GM21528 (cell line): ENCODE results near the gene CD19.
"Not testable (repeated sequence)": the region's sequence is repeated elsewhere in the genome, so short reads cannot be mapped to it uniquely, and the experiment has no call there.

Source experiments
- ATAC-seq: cut with Tn5 transposase; IDR thresholded peaks from one replicate; pipeline ENCODE4 v1.9.1; 2021; ENCODE audit warnings: mild to moderate bottlenecking, moderate library complexity; ENCODE audit not compliant: unreplicated experiment, low FRiP score

The CD19 gene

DNA sequence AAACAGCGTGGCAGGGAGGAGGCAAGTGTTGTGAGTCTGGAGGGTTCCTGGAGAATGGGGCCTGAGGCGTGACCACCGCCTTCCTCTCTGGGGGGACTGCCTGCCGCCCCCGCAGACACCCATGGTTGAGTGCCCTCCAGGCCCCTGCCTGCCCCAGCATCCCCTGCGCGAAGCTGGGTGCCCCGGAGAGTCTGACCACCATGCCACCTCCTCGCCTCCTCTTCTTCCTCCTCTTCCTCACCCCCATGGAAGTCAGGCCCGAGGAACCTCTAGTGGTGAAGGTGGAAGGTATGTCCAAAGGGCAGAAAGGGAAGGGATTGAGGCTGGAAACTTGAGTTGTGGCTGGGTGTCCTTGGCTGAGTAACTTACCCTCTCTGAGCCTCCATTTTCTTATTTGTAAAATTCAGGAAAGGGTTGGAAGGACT, at the start of gene CD19:
Gene CD19 (plus strand): TSS at position 171 of the 425 bp plus-strand sequence. CDS start 30 bp downstream, at position 201.
- ATAC-seq, result no peak

DNA sequence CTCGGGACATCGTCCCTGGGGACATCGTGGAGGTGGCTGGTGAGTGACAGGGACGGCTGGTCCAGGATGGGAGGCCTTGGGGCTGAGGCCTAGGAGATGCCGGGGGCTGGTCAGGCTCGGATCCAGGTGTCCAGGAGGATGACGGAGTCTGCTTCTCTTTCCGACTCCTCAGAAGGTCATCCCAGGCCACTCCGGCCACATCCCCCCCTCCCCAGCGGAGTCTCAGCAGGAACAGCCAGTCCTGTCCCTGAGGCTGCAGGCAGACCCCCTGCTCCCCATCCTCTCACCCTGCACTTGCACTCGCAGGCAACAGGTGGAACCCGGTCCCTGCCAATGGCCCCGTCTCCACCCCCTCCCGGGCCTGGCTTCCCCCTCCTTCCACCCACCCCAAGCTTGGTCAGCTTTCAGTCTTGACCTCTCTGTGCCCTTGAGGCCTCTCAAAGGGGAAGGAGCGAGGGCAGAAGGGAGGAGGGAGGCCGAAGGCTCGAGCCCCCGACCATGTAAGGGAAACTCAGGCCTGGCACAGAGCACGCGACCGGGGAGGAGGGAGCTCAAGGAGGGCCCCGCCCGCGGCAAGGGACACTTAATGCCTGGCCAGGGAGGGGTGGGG, 49.1 kb upstream of the CD19 start:
- ATAC-seq, result no peak

DNA sequence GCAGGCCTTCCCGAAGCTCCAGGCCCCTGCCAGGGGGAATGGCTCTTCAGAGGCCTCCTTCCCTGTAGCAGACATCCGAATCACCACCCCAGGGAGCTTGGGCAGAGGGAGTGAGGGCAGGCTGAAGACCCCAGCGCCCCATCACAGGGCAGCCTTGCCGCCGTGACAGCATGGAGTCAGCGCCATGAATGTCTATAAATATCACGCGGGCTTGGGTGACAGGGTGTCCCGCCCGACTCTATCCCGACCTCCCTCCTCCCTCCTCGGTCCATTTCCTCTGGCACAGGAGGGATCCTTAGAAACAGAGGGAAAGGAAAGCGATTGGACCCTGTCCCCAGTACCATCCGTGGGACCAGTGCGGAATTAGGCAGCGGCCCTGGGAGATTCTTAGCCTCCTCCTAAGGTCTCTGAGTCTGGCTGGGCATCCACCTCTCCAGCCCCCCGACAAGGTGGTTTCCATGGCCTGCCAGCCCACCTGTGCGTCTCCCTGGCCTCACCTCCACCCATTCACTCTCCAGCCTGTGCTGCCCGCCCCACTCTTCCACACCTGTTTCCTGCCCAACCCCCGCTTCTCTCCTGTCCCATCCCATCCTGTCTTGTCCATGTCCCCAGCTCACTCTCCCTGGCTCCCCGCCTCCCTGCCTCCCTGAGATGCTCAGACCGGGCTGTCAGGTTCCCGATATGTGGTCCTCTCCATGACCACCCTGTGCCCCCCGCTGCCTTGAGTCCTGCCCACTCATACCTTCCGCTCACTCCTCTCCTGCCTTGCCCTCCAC, 48.4 kb upstream of the CD19 start:
- ATAC-seq, result no peak

DNA sequence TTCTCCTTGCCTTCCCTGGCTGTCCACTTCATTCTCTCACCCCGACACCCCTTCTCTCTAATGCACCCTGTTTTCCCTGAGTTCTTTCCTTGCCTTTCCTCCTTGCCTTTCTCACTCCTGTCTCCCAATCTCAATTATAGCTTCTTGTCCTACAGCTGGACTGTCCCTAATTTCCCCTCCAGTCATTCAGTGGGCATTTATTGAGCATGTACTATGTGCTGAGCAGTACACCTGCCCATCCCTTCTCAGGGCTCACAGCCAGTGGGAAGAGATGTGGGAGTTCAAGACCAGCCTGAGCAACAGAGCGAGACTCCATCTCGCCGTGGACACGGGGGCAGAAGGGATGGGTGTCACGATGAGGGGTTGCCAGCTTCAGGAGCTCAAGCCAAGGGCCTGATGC, 47.7 kb upstream of the CD19 start:
- no peak for ATAC-seq

DNA sequence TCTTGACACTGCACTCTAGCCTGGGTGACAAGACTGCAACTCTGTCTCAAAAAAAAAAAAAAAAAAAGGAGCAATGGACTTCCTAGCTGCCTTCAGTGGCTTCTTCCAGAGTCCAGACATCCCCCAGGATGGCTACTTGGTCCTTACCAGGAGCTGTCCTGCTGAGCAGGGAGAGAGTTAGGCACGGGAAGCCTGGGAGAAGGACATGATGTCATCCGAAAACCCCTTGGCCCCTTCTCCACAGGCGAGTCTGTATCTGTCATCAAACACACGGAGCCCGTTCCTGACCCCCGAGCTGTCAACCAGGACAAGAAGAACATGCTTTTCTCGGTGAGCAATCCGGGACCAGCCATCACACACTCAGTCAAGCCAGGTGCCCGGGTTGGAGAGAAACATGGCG, 44.8 kb upstream of the CD19 start:
- ATAC-seq, result no peak

DNA sequence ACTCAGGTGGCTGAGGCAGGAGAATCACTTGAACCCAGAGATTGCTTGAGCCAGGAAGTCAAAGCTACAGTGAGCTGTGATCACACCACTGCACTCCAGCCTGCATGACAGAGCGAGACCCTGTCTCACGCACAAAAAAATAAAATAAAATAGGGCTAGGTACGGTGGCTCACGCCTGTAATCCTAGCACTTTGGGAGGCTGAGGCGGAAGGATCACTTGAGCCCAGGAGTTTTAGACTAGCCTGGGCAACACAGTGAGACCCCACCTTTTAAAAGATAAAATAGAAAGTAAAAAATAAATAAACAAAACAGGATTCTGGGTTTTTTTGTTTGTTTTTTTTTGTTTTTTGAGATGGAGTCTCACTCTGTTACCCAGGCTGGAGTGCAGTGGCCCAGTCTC, 41.4 kb upstream of the CD19 start:
- ATAC-seq, result not testable (repeated sequence)

DNA sequence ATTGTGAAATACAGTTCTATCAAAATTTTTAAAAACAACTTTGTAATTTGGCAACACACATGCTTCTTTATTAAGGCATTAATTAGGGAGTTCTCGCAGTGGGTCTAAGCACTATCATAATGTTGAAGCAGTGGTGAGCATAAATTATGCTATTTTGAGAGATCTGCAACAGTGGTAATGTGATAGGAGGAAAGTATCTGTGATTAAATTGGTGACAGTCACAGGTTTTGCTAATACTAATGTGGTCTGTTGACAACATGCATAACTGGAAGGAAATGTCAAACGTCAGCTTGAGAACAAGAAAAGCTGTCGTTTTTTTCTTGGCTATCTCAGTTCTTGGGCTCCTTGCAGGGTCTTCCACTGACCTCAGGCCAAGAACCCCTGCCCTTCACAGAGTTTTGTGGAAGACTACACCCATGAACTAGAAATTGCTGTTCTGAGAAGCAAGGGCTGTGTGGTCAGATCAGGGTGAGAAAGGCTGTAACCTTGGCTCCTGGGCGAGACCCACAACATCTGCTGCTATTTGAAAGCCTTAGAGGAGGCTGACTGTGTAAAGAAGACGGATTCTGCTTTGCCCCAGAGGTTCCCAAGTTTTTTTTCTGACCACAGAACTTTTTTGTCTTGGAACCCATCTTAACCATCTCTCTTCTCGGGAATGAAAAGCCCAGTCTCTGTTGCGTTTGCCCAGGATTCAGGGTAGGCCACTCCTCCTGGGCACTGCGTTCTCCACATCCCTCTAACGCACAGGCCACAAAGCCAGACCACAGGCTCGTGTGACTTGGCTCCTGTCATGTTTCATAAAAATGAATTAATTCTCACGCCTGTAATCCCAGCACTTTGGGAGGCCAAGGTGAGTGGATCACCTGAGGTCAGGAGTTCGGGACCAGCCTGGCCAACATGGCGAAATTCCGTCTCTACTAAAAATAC, 39.5 kb upstream of the CD19 start:
- no peak for ATAC-seq

DNA sequence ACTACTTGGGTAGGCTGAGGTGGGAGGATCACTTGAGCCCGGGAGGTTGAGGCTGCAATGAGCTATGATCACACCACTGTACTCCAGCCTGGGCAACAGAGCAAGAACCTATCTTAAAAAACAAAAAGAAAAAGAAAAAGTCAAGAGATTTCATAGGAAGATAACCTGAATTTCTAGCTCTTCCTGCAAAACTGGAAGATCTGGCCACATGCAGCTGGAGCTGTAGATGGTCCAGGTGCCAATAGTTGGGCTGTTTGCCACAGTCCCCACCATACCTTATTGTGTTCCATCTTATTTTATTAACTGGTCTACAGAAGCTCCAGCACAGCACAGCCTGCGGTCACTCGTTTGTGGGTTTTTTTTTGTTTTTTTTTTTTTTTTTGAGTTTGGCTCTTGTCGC, 38.5 kb upstream of the CD19 start:
- no peak for ATAC-seq

DNA sequence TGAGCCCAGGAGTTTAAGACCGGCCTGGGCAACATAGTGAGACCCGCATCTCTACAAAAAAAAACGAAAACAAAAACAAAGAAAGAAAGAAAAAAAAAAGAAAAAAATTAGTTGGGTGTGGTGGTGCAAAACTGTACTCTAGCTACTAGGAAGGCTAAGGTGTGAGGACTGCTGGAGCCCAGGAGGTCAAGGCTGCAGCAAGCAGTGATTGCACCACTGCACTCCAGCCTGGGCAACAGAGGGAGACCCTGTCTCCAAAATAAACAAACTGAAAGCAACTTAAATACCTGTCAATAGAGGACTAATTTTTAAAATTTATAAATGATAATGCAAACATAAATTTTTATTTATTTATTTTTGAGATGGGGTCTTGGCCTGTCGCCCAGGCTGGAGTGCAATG, 36.2 kb upstream of the CD19 start:
- no peak for ATAC-seq

DNA sequence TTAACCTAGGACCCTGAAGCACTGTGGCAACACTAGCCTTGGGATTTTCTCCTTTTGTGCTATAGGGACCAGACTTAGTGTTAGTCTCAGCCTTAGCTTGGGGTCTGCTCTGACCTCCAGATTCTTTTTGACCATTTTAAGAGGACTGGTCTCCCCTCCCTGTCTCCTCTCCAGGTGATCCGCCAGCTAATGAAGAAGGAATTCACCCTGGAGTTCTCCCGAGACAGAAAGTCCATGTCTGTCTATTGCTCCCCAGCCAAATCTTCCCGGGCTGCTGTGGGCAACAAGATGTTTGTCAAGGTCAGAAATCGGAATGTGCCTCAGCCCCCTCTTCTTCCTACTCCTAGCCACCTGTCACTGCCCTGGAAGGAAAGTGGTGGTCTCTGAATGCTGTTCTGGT, 33.9 kb upstream of the CD19 start:
- ATAC-seq, result no peak

DNA sequence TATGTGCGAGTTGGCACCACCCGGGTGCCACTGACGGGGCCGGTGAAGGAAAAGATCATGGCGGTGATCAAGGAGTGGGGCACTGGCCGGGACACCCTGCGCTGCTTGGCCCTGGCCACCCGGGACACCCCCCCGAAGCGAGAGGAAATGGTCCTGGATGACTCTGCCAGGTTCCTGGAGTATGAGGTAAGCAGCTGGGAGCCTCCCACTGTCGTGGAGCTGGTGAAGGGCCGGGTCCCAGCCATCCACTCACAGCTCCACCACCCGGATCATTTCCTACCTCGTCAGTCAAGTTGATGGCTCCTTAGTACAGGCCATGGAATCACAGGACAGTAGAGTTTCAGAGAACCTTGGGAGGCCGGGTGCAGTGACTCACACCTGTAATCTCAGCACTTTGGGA, 33.5 kb upstream of the CD19 start:
- no peak for ATAC-seq

DNA sequence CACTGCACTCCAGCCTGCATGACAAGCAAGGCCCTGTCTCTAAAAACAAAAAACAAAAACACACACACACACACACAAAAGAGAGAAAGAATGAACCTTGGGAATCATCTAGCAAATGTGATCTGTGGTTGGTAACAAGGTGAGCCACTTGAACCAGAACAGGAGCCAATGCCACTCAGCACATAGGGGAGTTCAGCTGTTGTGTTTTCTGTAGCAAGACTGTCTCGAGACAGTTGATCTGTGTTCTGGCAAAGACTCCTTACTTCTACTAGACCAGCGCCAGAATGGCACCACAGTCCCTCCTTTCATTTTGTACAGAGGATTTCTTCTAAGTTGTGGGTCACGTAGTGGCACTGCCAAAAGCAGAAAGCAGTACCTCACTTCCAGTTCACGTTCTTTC, 32.8 kb upstream of the CD19 start:
- ATAC-seq, result no peak

DNA sequence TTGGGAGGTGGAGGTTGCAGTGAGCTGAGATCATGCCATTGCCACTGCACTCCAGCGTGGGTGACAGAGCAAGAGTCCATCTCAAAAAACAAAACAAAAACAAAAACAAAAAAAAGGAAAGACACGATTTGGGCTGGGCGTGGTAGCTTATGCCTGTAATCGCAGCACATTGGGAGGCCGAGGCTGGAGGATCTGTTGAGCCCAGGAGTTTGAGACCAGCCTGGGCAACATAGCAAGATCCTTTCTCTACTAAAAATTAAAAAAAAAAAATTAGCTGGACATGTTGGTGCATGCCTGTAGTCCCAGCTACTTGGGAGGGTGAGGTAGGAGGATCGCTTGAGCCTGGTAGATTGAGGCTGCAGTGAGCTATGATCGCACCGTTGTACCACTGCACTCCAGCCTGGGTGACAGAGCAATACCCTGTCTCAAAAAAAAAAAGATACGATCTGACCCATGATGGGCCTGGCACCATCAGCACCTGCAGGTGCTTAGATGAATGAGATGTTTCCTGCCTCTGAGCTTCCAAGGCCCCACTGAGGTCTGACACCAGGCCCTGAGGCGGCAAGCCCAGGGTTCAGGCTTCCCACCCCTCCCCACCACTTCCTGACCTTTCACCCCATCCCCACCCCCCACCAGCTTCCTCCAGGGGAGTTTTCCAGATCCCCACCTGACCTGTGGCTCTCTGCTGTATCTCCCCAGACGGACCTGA, 31.7 kb upstream of the CD19 start:
- no peak for ATAC-seq

DNA sequence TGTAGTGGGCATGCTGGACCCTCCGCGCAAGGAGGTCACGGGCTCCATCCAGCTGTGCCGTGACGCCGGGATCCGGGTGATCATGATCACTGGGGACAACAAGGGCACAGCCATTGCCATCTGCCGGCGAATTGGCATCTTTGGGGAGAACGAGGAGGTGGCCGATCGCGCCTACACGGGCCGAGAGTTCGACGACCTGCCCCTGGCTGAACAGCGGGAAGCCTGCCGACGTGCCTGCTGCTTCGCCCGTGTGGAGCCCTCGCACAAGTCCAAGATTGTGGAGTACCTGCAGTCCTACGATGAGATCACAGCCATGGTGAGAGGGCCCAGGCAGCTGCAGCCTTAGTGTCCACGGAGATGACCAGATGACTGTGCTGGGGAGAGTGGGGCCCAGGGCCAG, 31.2 kb upstream of the CD19 start:
- ATAC-seq, result no peak

DNA sequence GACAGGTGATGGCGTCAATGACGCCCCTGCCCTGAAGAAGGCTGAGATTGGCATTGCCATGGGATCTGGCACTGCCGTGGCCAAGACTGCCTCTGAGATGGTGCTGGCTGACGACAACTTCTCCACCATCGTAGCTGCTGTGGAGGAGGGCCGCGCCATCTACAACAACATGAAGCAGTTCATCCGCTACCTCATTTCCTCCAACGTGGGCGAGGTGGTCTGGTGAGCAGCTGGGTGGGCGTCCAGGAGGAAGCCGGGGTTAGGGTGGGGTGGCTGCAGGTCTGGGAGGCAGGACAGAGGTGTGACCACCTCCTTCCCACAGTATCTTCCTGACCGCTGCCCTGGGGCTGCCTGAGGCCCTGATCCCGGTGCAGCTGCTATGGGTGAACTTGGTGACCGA, 29.9 kb upstream of the CD19 start:
- no peak for ATAC-seq

DNA sequence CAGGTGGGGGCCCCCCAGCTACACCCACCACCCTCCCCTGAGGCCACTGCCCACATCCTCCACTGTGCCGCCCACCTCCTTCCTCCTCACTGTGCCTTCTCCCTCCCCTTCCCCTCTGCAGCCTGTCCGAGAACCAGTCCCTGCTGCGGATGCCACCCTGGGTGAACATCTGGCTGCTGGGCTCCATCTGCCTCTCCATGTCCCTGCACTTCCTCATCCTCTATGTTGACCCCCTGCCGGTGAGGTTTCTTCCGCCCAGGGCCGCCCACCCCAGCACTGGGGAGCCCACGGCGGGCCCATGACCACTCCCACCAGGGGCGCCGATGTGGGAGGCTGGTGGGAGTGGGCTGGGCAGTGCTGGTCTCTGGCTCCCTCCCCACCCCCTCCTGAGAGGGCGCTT, 28.9 kb upstream of the CD19 start:
- ATAC-seq, result no peak

DNA sequence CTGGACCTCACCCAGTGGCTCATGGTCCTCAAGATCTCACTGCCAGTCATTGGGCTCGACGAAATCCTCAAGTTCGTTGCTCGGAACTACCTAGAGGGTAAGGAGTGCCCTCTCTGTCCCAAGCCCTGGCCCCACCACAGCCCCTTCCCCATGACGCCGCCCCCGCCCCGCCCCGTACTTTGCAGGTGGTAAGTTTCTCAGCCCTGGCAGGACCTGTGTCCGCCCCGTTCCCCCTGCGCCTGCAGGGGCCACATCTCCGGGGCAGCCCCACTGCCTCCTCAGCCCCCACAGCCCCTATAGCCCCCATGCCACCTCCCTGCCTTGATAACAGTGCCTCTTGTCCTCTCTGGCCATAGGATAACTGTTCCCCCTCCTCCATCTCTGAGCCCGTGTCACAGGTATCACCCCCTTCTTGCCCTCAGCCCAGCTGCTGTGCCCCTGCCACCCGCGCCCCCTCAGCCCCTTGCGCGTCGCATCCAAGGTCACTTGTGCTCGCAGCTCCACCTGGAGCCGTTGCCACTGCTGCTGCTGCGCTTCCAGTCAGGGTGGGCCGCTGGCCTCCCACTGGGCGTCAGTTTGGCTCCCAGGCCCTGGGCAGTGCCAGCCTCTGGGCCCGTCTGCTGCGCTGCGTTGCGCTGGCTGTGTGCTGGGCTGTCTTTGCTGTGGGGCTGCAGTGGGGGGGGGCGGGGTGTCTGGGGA, 28.3 kb upstream of the CD19 start:
- ATAC-seq, result no peak

DNA sequence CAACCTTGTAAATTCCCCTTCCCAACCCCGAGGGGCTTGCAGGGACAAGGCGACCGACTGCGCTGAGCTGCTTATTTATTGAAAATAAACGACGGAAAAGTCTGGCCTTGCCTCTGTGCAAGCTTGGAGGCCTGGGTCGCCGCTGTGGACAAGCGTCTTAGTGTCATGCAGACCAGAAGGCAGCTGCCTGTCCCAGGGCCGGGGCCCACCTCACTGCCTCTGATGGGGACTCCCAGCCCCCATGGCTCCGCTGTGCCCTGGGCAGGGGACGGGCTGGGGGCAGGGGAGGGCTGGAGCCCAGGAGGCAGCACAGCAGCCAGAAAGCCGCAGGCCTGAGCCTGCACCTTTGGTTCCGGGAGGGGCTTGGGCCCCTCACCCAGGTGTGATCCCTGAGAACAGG, 27.4 kb upstream of the CD19 start:
- no peak for ATAC-seq

DNA sequence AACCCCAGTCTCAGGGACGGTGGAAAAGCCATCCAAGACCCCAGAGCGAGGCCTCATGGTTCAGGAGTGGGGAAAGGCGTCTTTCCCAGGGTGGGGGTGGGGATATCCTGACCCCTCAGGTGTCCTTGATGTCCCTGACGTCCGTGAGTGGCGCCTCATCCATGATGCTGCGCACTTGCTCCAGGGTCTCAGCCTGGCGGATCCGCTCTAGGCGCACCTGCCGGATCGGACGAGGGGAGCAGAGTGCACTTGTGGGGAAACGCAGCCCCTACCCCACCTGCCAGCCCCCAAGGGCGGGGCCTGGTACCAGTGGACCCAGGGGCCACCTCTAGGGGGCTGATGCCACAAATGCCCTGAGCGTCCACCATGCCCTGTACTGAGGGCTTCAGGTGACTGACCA, 26.9 kb upstream of the CD19 start:
- ATAC-seq, result no peak

DNA sequence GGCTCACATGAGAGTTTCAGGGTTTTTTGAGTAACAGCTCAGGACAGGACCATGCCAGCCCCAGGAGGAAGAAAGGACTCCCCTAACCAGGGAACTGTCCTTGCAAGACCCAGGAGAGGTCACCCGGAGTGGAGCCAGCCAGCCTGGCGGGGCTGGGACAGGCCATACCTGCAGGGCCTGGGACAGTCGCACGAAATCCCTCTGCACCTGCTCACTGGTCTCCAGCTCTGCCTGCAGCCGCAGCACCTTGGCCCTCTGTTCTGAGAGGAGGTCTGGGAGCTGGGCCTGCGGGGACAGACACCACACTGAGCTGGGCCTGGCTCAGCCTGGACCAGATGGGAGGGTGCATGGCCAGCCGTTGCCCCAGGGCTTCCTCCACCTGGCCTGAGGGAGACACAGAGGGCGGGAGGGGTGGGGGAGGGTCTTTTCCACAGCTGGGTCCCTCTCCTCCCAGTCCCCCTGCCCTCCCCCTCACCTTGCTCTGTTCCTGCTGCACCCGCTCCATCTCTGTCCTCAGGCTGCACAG, 26.5 kb upstream of the CD19 start:
- ATAC-seq, result no peak
